Caco-2 (cell line): ENCODE measurements around the gene OR51B6. TPM values are rescaled to one million over a fixed set of nuclear protein-coding genes. Genes with fewer than 3 reads are reported as not detected.

Experiments used
- BruUV-seq: library from RNA; stranded (reverse); fragments of 400-500 nt; replicated peaks from 2 replicates; lab custom pipeline; 2021; lab: Mats Ljungman, UMichigan
- CTCF ChIA-PET: fragments of 300-600 bp; sonication (Branson Sonifier 250); formaldehyde crosslinking; loops from one replicate; lab custom pipeline; 2022; ENCODE audit warnings: antibody characterized with exemption; lab: Charles Lee
- POLR2A ChIA-PET: fragments of 300-600 bp; sonication (Branson Sonifier 250); formaldehyde crosslinking; loops from one replicate; lab custom pipeline; 2022; ENCODE audit warnings: antibody characterized with exemption; lab: Charles Lee
- DNase-seq, 2 experiments: peaks; one replicate each; pipeline versions ENCODE4 v3.0.0 to v3.0.0-alpha.2; 2020 to 2022
- H3K27me3 ChIP-seq: replicated peaks from 2 replicates; pipeline ENCODE4 v1.6.0; 2011; ENCODE audit warnings: low read length; ENCODE audit not compliant: control insufficient read depth, insufficient read depth
- H3K36me3 ChIP-seq: 2 replicates; pipeline ENCODE4 v1.5.1; 2011; ENCODE audit warnings: low read length; ENCODE audit not compliant: control insufficient read depth, insufficient read depth
- H3K4me1 ChIP-seq: fragments of 250-450 bp; sonication (Bioruptor Pico); 2 replicates; pipeline ENCODE4 v1.5.1; 2020; ENCODE audit warnings: mild to moderate bottlenecking
- H3K4me3 ChIP-seq: 2 replicates; pipeline ENCODE4 v1.5.1; 2011; ENCODE audit warnings: low read depth, mild to moderate bottlenecking, control low read depth, low read length
- H3K9me3 ChIP-seq: fragments of 250-450 bp; sonication (Bioruptor Pico); 2 replicates; pipeline ENCODE4 v1.5.1; 2020; ENCODE audit warnings: mild to moderate bottlenecking, moderate library complexity
- H3K27ac Mint-ChIP-seq: one replicate; pipeline ENCODE4 v1.8.0; 2022; ENCODE audit warnings: mixed read lengths; ENCODE audit not compliant: unreplicated experiment
- H3K27me3 Mint-ChIP-seq: one replicate; pipeline ENCODE4 v1.8.0; 2022; ENCODE audit warnings: mixed read lengths; ENCODE audit not compliant: insufficient read depth, unreplicated experiment
- H3K36me3 Mint-ChIP-seq: one replicate; pipeline ENCODE4 v1.8.0; 2022; ENCODE audit warnings: mild to moderate bottlenecking, mixed read lengths; ENCODE audit not compliant: insufficient read depth, unreplicated experiment
- H3K4me1 Mint-ChIP-seq: one replicate; pipeline ENCODE4 v1.8.0; 2022; ENCODE audit warnings: low read depth, mixed read lengths; ENCODE audit not compliant: unreplicated experiment
- H3K4me3 Mint-ChIP-seq: one replicate; pipeline ENCODE4 v1.8.0; 2022; ENCODE audit warnings: mild to moderate bottlenecking, moderate library complexity, mixed read lengths; ENCODE audit not compliant: unreplicated experiment
- H3K9me3 Mint-ChIP-seq: one replicate; pipeline ENCODE4 v1.8.0; 2022; ENCODE audit warnings: mixed read lengths; ENCODE audit not compliant: unreplicated experiment
- CTCF ChIP-seq, 2 experiments: fragments of 200-600 bp in 1 of 2; IDR thresholded peaks; 1 replicate in 1 of 2; 2 replicates in 1 of 2; pipeline versions ENCODE4 v1.5.1 to v1.8.0; 2011 to 2022; ENCODE audit warnings: antibody characterized with exemption in 1 of 2, control low read depth in 1 of 2, inconsistent platforms in 1 of 2, low read depth in 1 of 2, low read length in 1 of 2, mild to moderate bottlenecking in 1 of 2, moderate library complexity in 1 of 2; ENCODE audit not compliant: insufficient read depth in 1 of 2, severe bottlenecking in 1 of 2, unreplicated experiment in 1 of 2
- intact Hi-C: fragments of 100-400 bp; cut with micrococcal nuclease; formaldehyde crosslinking; loops from one replicate; pipeline ENCODE4 v1.10.0; 2022; ENCODE audit not compliant: unreplicated experiment
- total RNA-seq: library from RNA; stranded (reverse); gene quantifications from 2 replicates; pipeline ENCODE4 v1.2.3, GENCODE V29; 2022

OR51B6 gene
- total RNA-seq, 1 experiment from 2014 or later = not detected

GRCh38 chr11:5390210-5390609 is 38.9 kb downstream of the OR51B6 start:
- Histone ChIP-seq H3K36me3 (no peaks in the 10 kb centered on the region), H3K4me1 (no peaks in the 10 kb centered on the region), H3K4me3 (no peak overlapping the region), H3K27me3 (no peaks in the 10 kb centered on the region), H3K9me3 (no peaks in the 10 kb centered on the region)
- Mint-ChIP-seq H3K27ac (no peak overlapping the region), H3K9me3 (no peaks in the 10 kb centered on the region), H3K27me3 (peaks cover 7% of the 10 kb centered on the region), H3K36me3 (no peaks in the 10 kb centered on the region), H3K4me3 (no peak overlapping the region), H3K4me1 (no peaks in the 10 kb centered on the region)
- ChIA-PET POLR2A (no interaction called here), CTCF (no interaction called here)
- no peak for TF ChIP-seq CTCF (IDR thresholded peaks at IDR 0.05; ENCODE audit: insufficient read depth in 1 of 2, low read depth in 1 of 2, low read length in 1 of 2, severe bottlenecking in 1 of 2, unreplicated experiment in 1 of 2)
- BruUV-seq = no TSS peak
- intact Hi-C loops = no loop called here
- no peak for DNase-seq

- Mint-ChIP-seq H3K27ac (no peak overlapping the region), H3K4me3 (no peak overlapping the region), H3K27me3 (peaks cover 7% of the 10 kb centered on the region), H3K9me3 (no peaks in the 10 kb centered on the region), H3K4me1 (no peaks in the 10 kb centered on the region), H3K36me3 (no peaks in the 10 kb centered on the region)
- TF ChIP-seq CTCF (IDR thresholded peaks at IDR 0.05; ENCODE audit: insufficient read depth in 1 of 2, low read depth in 1 of 2, low read length in 1 of 2, severe bottlenecking in 1 of 2, unreplicated experiment in 1 of 2) = no peak
- intact Hi-C loops = no loop called here
- Histone ChIP-seq H3K4me3 (no peak overlapping the region), H3K4me1 (no peaks in the 10 kb centered on the region), H3K9me3 (no peaks in the 10 kb centered on the region), H3K36me3 (no peaks in the 10 kb centered on the region), H3K27me3 (no peaks in the 10 kb centered on the region)
- POLR2A ChIA-PET = no interaction called here
- CTCF ChIA-PET = no interaction called here
- no peak for DNase-seq
- no TSS peak for BruUV-seq
Measured at GRCh38 chr11:5394091-5394490, 42.8 kb downstream of the OR51B6 start.

GRCh38 chr11:5398936-5399335 is 47.6 kb downstream of the OR51B6 start:
- no peak for TF ChIP-seq CTCF (IDR thresholded peaks at IDR 0.05; ENCODE audit: insufficient read depth in 1 of 2, low read depth in 1 of 2, low read length in 1 of 2, severe bottlenecking in 1 of 2, unreplicated experiment in 1 of 2)
- Mint-ChIP-seq H3K9me3 (no peaks in the 10 kb centered on the region), H3K27ac (no peak overlapping the region), H3K4me1 (no peaks in the 10 kb centered on the region), H3K4me3 (no peak overlapping the region), H3K36me3 (no peaks in the 10 kb centered on the region), H3K27me3 (peaks cover 11% of the 10 kb centered on the region)
- no peaks in the 10 kb centered on the region for H3K36me3 ChIP-seq
- intact Hi-C loops = no loop called here
- no peak for DNase-seq
- no peaks in the 10 kb centered on the region for H3K27me3 ChIP-seq
- H3K4me1 ChIP-seq = no peaks in the 10 kb centered on the region
- no TSS peak for BruUV-seq
- ChIA-PET CTCF (no interaction called here), POLR2A (no interaction called here)
- H3K9me3 ChIP-seq = no peaks in the 10 kb centered on the region
- H3K4me3 ChIP-seq = no peak overlapping the region

Other genes starting within 250 kb of the OR51B6 start
- gene OR52A5, start 213.2 kb upstream of the OR51B6 start, total RNA-seq = not detected in 2 replicates
- not detected in 2 replicates for gene OR52A1, start 196.8 kb upstream of the OR51B6 start, total RNA-seq
- gene OR51V1, start 150.8 kb upstream of the OR51B6 start, total RNA-seq = not detected in 2 replicates
- not detected in 2 replicates for gene HBB, start 124.4 kb upstream of the OR51B6 start, total RNA-seq
- gene HBD, start 117.0 kb upstream of the OR51B6 start, total RNA-seq = not detected in 2 replicates
- not detected in 2 replicates for gene HBG1, start 101.7 kb upstream of the OR51B6 start, total RNA-seq
- not detected in 2 replicates for gene HBG2, start 96.7 kb upstream of the OR51B6 start, total RNA-seq
- gene HBE1, start 81.6 kb upstream of the OR51B6 start, total RNA-seq = not detected in 2 replicates
- gene OR51B4, start 49.6 kb upstream of the OR51B6 start, total RNA-seq = not detected in 2 replicates
- not detected in 2 replicates for gene OR51B2, start 27.2 kb upstream of the OR51B6 start, total RNA-seq
- gene OR51B5, start 8.0 kb upstream of the OR51B6 start, total RNA-seq = not detected in 2 replicates
- gene OR51M1, start 32.3 kb downstream of the OR51B6 start, total RNA-seq = not detected in 2 replicates
- not detected in 2 replicates for gene OR51Q1, start 70.6 kb downstream of the OR51B6 start, total RNA-seq
- not detected in 2 replicates for gene OR51I1, start 90.0 kb downstream of the OR51B6 start, total RNA-seq
- not detected in 2 replicates for gene OR51I2, start 97.8 kb downstream of the OR51B6 start, total RNA-seq
- gene OR52D1, start 137.2 kb downstream of the OR51B6 start, total RNA-seq = not detected in 2 replicates
- not detected in 2 replicates for gene UBQLN3, start 158.4 kb downstream of the OR51B6 start, total RNA-seq
- gene UBQLNL, start 165.2 kb downstream of the OR51B6 start, total RNA-seq = not detected in 2 replicates
- not detected in 2 replicates for gene OR52H1, start 197.0 kb downstream of the OR51B6 start, total RNA-seq
- gene OR52B6, start 229.4 kb downstream of the OR51B6 start, total RNA-seq = not detected in 2 replicates
- gene TRIM6, start 245.1 kb downstream of the OR51B6 start, total RNA-seq = 0.43 and 0.53 TPM in 2 replicates